Lung (tissue), 12 donors: Measurements from ENCODE around the gene VPS13C. TPM values are rescaled to one million over a fixed set of nuclear protein-coding genes. Genes with fewer than 3 reads are reported as not detected.
A peak's percentile ranks its signal among the peaks of the same experiment; 100 is the strongest.

Source experiments
- ATAC-seq: fragments of 200-7000 bp; cut with Tn5 transposase; one replicate; pipeline ENCODE4 v1.9.1; 2020; ENCODE audit warnings: moderate number of reproducible peaks; ENCODE audit not compliant: insufficient read depth, low FRiP score
- DNase-seq, 3 donors: peaks; one replicate each; pipeline ENCODE4 v3.0.0-alpha.2; 2013 to 2017
- H3K27ac ChIP-seq, 2 donors: one replicate each; pipeline ENCODE4 v1.5.1; 2013; ENCODE audit warnings: mild to moderate bottlenecking in 2 of 2, moderate library complexity in 2 of 2, control low read depth in 1 of 2, inconsistent platforms in 1 of 2, low read depth in 1 of 2, low read length in 1 of 2
- H3K27me3 ChIP-seq, 3 donors: one replicate each; pipeline ENCODE4 v1.5.1; 2013; ENCODE audit warnings: low read length in 2 of 3; ENCODE audit not compliant: control insufficient read depth in 3 of 3, insufficient read depth in 3 of 3
- H3K36me3 ChIP-seq, 4 donors: one replicate each; pipeline ENCODE4 v1.5.1; 2013; ENCODE audit warnings: low read length in 4 of 4, mild to moderate bottlenecking in 1 of 4, moderate library complexity in 1 of 4; ENCODE audit not compliant: control insufficient read depth in 4 of 4, insufficient read depth in 4 of 4
- H3K4me1 ChIP-seq, 5 donors: one replicate each; pipeline ENCODE4 v1.5.1; 2013; ENCODE audit warnings: low read length in 5 of 5, mild to moderate bottlenecking in 2 of 5, moderate library complexity in 1 of 5; ENCODE audit not compliant: control insufficient read depth in 5 of 5, insufficient read depth in 5 of 5
- H3K4me3 ChIP-seq: one replicate; pipeline ENCODE4 v1.5.1; 2013; ENCODE audit warnings: mild to moderate bottlenecking, control low read depth, moderate library complexity
- H3K9ac ChIP-seq, 2 donors: one replicate each; pipeline ENCODE4 v1.5.1; 2013; ENCODE audit warnings: low read length in 2 of 2, control low read depth in 1 of 2; ENCODE audit not compliant: insufficient read depth in 1 of 2
- H3K9me3 ChIP-seq, 4 donors: one replicate each; pipeline ENCODE4 v1.5.1; 2013; ENCODE audit warnings: low read length in 3 of 4, mild to moderate bottlenecking in 1 of 4, moderate library complexity in 1 of 4; ENCODE audit not compliant: control insufficient read depth in 4 of 4, insufficient read depth in 3 of 4
- WGBS, 2 donors: extraction: QIAGEN DNeasy Blood & Tissue Kit; methylation state at CpG; one replicate each; pipeline ENCODE4 v1.1.7; 2013; 5-methylcytosine and 5-hydroxymethylcytosine counted together
- polyA plus RNA-seq, 2 donors: library from polyadenylated mRNA; stranded (reverse); fragments of 200-250 nt; gene quantifications; one replicate each; pipeline ENCODE4 v1.2.1, GENCODE V29; 2013
- total RNA-seq, 2 donors: library from RNA; depleted of rRNA in 1 of 2; stranded (reverse); fragments of >200 nt in 1 of 2; gene quantifications; one replicate each; pipeline ENCODE4 v1.2.1, GENCODE V29; 2014 to 2021
- TF ChIP-seq, protein P1 (sequence below): IDR thresholded peaks from 2 replicates; pipeline ENCODE4 v1.5.1; 2012; ENCODE audit warnings: mild to moderate bottlenecking; ENCODE audit errors: control extremely low read depth, extremely low read depth
- donor health status: control.
- donor health status: control.
- donor health status: Bipolar disorder and iron deficiency.
- donor health status: healthy.
- donor health status: DM: yes; HTN: yes; CAD: no.

VPS13C gene
- total and polyA plus RNA-seq, 4 donors, result 16.8 to 196 (median 53.3) TPM

DNA sequence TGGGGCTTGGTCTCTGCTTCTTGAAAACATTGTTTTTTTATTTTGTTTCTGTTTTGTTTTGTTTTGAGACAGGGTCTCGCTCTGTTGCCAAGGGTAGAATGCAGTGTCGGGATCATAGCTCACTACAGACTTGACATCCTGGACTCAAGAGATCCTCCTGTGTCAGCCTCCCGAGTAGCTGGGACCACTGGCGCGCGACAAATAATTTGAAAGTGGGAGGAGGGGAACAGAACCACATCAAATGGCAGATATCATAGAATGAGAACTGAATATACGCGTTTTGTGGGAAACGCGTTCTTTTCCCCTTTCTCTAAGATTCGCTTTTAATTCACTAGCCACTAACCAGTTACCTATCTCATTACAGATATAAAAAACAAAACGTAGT, 641 bp upstream of the VPS13C start:
- WGBS, 2 donors, result 9% methylated on average over 12 of the region's 12 CpGs
- Histone ChIP-seq H3K4me1 (peaks cover 0 to 12% (median 5%) of the 10 kb centered on the region in 5 donors), H3K4me3 (peak overlapping the region; percentile 59), H3K9me3 (no peaks in the 10 kb centered on the region), H3K36me3 (no peaks in the 10 kb centered on the region), H3K27ac (peak overlapping the region; percentile 58 to 94), H3K9ac (peak overlapping the region in 1 of 2 donors; percentile 72), H3K27me3 (peaks cover 0 to 41% (median 18%) of the 10 kb centered on the region in 3 donors)
- ATAC-seq (no peak), DNase-seq (no peak)
- TF ChIP-seq, protein P1, sequence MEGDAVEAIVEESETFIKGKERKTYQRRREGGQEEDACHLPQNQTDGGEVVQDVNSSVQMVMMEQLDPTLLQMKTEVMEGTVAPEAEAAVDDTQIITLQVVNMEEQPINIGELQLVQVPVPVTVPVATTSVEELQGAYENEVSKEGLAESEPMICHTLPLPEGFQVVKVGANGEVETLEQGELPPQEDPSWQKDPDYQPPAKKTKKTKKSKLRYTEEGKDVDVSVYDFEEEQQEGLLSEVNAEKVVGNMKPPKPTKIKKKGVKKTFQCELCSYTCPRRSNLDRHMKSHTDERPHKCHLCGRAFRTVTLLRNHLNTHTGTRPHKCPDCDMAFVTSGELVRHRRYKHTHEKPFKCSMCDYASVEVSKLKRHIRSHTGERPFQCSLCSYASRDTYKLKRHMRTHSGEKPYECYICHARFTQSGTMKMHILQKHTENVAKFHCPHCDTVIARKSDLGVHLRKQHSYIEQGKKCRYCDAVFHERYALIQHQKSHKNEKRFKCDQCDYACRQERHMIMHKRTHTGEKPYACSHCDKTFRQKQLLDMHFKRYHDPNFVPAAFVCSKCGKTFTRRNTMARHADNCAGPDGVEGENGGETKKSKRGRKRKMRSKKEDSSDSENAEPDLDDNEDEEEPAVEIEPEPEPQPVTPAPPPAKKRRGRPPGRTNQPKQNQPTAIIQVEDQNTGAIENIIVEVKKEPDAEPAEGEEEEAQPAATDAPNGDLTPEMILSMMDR, result no peak

DNA sequence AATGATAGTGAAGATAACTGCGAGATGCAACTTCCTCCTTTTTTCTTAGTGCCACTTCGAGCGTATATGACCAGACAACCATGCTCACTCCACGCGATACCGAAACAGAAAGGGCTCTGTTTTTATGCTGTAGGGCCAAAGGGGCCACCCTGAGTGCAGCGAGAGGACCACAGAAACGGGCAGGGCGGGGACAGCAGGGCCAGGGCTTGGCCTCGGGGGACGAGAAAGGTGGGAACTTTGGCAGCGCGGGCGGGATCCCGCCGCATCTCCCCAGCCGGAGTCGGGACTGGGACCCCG, 483 bp downstream of the VPS13C start:
- Histone ChIP-seq H3K27ac (peak overlapping the region; percentile 91 to 94), H3K27me3 (peaks cover 0 to 29% (median 15%) of the 10 kb centered on the region in 3 donors), H3K4me3 (peak overlapping the region; percentile 61), H3K9me3 (no peaks in the 10 kb centered on the region), H3K9ac (peak overlapping the region; percentile 42 to 73), H3K36me3 (no peaks in the 10 kb centered on the region), H3K4me1 (peaks cover 0 to 12% (median 5%) of the 10 kb centered on the region in 5 donors)
- WGBS, 2 donors, result 0% methylated on average over 15 to 19 of the region's 19 CpGs
- ATAC-seq, result peak; percentile 55
- DNase-seq, result peak in 2 of 3 donors; percentile 63 to 68
- TF ChIP-seq, protein P1, result no peak

DNA sequence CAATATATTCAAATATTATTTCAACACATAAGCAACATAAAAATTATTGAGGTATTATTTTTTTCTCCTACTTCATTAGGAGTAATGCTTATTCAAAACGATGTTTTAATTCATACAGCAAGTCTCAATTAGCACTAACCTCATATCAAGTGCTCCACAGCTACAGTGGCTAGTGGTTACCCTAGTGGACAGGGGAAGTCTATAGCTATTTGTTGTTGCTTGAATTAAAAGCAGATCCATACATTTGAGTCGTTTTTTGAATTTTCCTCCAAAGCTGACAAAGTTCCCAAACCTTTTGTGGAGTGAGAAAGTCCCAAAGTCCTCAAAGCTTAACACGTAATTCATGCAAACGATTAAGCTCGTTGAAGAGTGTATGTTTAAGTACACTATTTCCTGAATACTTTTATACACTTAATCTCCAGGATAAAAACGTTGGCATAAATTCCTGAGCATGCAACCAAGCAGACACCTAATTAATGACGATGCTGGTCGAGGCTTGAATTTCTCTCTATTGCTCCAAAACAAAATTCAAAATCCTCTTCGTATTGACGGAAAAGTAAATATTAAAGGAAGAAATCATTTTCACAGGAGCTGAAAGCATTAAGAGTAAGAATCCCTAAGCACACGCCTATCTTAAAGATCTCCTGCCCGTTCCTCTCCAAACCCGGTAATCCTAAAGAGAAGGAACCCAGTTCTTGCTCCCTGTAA, 985 bp downstream of the VPS13C start:
- H3K9ac ChIP-seq, result peak overlapping the region; percentile 42 to 73
- H3K9me3 ChIP-seq, result no peaks in the 10 kb centered on the region
- H3K36me3 ChIP-seq, result no peaks in the 10 kb centered on the region
- H3K4me1 ChIP-seq, result peaks cover 0 to 12% (median 5%) of the 10 kb centered on the region in 5 donors
- H3K4me3 ChIP-seq, result peak overlapping the region; percentile 61
- H3K27me3 ChIP-seq, result peaks cover 0 to 24% (median 15%) of the 10 kb centered on the region in 3 donors
- DNase-seq (peak in 2 of 3 donors; percentile 40 to 70), ATAC-seq (no peak)
- TF ChIP-seq, protein P1, result no peak
- 4 to 8% methylated on average over 13 of the region's 13 CpGs for WGBS, 2 donors
- peak overlapping the region; percentile 91 to 94 for H3K27ac ChIP-seq
